ENCODE results near the gene TRERF1.

DNA sequence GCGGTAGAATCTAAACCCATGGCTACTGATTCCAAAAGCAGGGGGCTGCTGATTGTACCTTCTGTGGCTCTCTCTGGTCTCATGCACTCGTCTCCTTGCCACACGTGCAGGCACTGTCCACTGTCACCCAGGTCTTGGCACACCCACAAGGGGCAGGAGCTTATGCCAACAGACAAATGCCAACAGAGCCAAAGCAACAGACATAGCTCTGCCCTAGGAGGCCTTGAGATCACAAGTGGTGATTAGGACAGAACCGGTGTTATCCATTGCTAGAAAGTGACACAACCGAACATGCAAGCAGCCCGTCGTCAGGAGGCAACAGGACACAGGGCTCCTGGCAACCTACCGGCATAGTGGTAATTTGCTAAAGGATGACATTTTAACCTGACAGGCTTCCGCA lies 197.2 kb downstream of the TRERF1 start:
- TF ChIP-seq, protein P1, sequence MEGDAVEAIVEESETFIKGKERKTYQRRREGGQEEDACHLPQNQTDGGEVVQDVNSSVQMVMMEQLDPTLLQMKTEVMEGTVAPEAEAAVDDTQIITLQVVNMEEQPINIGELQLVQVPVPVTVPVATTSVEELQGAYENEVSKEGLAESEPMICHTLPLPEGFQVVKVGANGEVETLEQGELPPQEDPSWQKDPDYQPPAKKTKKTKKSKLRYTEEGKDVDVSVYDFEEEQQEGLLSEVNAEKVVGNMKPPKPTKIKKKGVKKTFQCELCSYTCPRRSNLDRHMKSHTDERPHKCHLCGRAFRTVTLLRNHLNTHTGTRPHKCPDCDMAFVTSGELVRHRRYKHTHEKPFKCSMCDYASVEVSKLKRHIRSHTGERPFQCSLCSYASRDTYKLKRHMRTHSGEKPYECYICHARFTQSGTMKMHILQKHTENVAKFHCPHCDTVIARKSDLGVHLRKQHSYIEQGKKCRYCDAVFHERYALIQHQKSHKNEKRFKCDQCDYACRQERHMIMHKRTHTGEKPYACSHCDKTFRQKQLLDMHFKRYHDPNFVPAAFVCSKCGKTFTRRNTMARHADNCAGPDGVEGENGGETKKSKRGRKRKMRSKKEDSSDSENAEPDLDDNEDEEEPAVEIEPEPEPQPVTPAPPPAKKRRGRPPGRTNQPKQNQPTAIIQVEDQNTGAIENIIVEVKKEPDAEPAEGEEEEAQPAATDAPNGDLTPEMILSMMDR (IDR thresholded peaks at IDR 0.05) = no peak
- no peak for TF ChIP-seq POLR2A (IDR thresholded peaks at IDR 0.05)

All from prostate gland (tissue), 2 donors.